ENCODE measurements around the gene CAMSAP2.

The CAMSAP2 gene

DNA sequence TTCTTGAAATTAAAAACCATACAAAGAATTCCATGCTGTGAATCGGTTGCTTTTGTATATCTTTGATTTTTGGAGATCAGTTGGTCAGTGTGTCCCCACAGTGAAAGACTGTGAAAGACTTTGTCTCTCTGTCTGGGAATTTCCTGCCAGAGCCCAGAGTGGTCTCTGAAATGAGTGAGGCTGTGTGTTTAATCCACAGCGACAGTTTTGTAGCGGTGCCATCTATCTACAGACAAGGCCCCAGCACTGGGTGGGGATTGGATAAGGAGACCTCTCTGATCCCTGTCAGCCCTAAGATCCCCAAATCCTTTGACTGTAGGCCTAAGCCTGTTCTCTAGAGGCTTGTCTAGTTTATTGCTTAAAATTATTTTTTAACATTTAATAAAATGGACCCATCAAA lies 144.4 kb downstream of the CAMSAP2 start:
- no peak overlapping the region for H3K4me3 ChIP-seq (ENCODE audit: control insufficient read depth, low read depth, low read length)
- no peak for DNase-seq (ENCODE audit: low read depth)
- TF ChIP-seq, protein P1, sequence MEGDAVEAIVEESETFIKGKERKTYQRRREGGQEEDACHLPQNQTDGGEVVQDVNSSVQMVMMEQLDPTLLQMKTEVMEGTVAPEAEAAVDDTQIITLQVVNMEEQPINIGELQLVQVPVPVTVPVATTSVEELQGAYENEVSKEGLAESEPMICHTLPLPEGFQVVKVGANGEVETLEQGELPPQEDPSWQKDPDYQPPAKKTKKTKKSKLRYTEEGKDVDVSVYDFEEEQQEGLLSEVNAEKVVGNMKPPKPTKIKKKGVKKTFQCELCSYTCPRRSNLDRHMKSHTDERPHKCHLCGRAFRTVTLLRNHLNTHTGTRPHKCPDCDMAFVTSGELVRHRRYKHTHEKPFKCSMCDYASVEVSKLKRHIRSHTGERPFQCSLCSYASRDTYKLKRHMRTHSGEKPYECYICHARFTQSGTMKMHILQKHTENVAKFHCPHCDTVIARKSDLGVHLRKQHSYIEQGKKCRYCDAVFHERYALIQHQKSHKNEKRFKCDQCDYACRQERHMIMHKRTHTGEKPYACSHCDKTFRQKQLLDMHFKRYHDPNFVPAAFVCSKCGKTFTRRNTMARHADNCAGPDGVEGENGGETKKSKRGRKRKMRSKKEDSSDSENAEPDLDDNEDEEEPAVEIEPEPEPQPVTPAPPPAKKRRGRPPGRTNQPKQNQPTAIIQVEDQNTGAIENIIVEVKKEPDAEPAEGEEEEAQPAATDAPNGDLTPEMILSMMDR (conservative IDR thresholded peaks at IDR 0.05; ENCODE audit: control insufficient read depth, insufficient read depth, low read depth, low read length) = no peak

DNA sequence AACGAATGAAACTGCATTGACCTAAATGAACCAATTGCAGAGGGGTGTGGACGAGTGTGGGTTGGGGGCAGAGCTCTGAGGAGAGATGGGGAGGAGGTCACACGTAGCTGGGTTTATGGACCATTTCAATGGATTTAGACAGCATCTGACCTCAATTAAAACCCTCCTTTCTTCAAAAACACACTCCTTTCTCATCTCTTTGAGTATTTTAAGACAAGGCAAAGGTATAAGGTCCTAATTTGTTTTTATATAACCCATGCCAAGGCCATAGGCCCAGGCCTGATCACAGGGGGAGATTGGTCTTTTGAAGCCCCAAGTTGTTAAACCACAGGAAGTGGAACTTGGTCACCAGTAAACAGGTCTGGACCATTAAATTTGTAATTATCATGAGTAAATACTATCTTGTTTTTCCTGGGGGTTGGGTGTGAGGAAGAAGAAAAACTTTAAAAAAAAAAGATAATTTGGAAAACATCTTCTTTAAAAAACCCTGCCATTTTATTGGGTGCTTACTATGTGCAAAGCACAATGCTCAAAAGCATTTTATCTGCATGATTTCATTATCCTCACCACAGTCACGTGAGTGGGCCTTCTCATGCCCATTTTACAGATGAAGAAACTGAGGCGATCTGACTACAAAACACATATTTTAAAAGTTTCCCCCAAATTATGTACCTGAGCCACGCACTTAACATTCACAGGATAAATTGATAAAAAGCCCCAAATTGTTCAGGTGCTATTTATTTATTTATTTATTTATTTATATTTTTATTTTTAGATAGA lies 147.1 kb downstream of the CAMSAP2 start:
- DNase-seq (ENCODE audit: low read depth) = no peak
- TF ChIP-seq, protein P1 (conservative IDR thresholded peaks at IDR 0.05; ENCODE audit: control insufficient read depth, insufficient read depth, low read depth, low read length) = no peak

DNA sequence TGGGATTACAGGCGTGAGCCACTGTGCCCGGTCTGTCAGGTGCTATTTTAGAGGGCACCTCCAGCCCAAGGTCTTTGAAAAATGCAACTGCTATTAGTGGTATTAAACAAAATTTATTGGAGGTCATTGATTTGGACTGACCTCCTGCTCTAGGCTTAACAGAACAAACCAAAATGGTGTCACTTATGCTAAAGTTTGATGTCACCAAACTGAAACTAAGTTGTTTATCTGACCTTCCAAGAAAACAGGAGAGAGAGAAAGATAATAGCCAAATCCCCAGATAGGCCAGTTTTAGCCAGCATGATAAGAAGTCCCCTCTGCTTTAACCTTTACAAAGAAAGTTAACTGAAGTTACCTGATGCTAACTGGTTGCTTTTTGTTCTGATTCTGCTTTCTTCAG lies 147.9 kb downstream of the CAMSAP2 start:
- DNase-seq (ENCODE audit: low read depth) = no peak
- no peak overlapping the region for H3K4me3 ChIP-seq (ENCODE audit: control insufficient read depth, low read depth, low read length)
- TF ChIP-seq, protein P1 (conservative IDR thresholded peaks at IDR 0.05; ENCODE audit: control insufficient read depth, insufficient read depth, low read depth, low read length) = no peak

More for the DNA sequence above, 147.1 kb downstream of the CAMSAP2 start:
- no peak overlapping the region for H3K4me3 ChIP-seq (ENCODE audit: control insufficient read depth, low read depth, low read length)

DNA sequence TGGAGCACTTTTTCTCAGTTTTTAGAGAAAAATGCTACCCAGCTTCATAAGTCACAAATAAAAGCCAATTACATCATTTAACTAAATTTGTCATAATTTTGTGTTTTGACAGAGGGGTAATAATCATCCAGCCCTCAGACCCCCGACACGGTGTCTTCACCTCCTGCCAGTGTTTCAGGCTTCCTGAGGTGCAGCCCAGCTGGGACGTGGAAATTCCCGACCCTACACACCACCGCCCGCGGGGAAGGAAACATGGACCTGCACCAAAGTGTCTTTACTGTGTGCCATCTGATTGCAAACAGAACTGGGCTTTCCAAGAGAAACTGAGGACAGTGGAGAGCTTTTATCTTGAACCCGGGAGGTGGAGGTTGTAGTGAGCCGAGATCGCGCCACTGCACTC lies 148.3 kb downstream of the CAMSAP2 start:
- TF ChIP-seq, protein P1 (conservative IDR thresholded peaks at IDR 0.05; ENCODE audit: control insufficient read depth, insufficient read depth, low read depth, low read length) = no peak
- H3K4me3 ChIP-seq (ENCODE audit: control insufficient read depth, low read depth, low read length) = no peak overlapping the region
- DNase-seq (ENCODE audit: low read depth) = no peak

DNA sequence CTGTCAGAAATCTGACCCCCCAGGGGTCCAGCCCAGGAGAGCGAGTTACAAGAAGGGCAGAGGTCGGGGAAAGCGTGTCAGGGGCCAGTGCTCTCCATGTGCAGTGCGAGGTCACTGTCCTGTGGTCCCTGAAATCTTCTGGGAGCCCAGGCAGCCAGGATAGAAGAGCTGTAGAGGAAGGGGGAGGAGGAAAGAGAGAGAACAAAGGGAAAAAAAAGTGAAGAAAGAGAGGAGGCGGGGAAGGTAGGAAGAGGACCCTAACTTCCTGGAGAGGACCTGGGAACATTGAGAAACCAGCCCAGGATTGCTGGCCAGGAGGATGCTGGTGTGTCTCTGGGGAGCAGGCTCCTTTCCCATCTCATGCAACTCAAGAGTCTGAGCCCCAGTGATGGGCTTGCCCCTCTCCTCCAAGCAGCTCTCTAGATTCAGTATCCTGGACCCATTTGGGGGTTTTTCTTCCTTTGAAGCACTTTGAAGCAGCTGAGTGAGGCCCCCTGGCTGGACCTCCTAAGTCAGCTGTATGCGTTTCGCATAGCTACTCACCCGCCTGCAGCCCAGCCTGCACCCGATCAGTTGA lies 149.2 kb downstream of the CAMSAP2 start:
- TF ChIP-seq, protein P1 (conservative IDR thresholded peaks at IDR 0.05; ENCODE audit: control insufficient read depth, insufficient read depth, low read depth, low read length) = no peak
- no peak overlapping the region for H3K4me3 ChIP-seq (ENCODE audit: control insufficient read depth, low read depth, low read length)
- no peak for DNase-seq (ENCODE audit: low read depth)

DNA sequence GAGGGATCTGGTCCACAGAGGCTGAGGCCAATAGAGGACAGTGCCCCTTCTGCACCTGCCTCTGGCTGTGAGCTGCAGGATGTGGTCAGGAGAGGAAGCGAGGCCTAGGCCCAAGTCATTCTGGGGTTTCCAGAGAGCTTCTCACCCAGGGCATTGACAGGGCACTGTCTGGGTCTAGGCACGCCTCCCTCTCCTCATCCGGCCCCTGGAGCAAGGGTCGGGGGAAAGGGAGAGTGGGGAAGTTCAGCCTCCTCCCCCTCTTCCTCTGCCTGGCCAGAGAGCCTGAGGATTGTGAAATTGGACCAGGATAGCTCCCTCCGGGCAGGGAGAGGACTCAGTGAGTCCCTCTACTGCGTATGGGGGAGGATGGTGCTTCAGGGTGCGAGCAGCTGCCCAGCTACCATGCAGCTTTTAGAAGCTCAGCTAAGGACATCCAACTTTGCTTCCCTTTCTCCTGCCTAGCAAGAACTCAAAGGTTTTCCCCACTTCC lies 149.7 kb downstream of the CAMSAP2 start:
- H3K4me3 ChIP-seq (ENCODE audit: control insufficient read depth, low read depth, low read length) = no peak overlapping the region
- TF ChIP-seq, protein P1 (conservative IDR thresholded peaks at IDR 0.05; ENCODE audit: control insufficient read depth, insufficient read depth, low read depth, low read length) = no peak
- no peak for DNase-seq (ENCODE audit: low read depth)
